GM19324 (cell line): ENCODE data around the gene SETD2.

Experiments
- ATAC-seq: cut with Tn5 transposase; IDR thresholded peaks from one replicate; pipeline ENCODE4 v1.9.1; 2021; ENCODE audit warnings: mild to moderate bottlenecking, moderate library complexity; ENCODE audit not compliant: unreplicated experiment, low FRiP score

SETD2 gene

GRCh38 chr3:47000198-47000815, 163.6 kb downstream of the SETD2 start:
- ATAC-seq, result no peak

GRCh38 chr3:46999516-47000197, 164.3 kb downstream of the SETD2 start:
- ATAC-seq, result no peak

GRCh38 chr3:46998852-46999515, 164.9 kb downstream of the SETD2 start:
- no peak for ATAC-seq

- ATAC-seq, result no peak
Observed at GRCh38 chr3:46998121-46998851, 165.6 kb downstream of the SETD2 start.

GRCh38 chr3:46997453-46998091, 166.3 kb downstream of the SETD2 start:
- no peak for ATAC-seq

GRCh38 chr3:46996689-46997452, 167.0 kb downstream of the SETD2 start:
- no peak for ATAC-seq

- ATAC-seq, result no peak
Observed at GRCh38 chr3:46995901-46996562, 167.9 kb downstream of the SETD2 start.

GRCh38 chr3:46994801-46995731, 168.8 kb downstream of the SETD2 start:
- ATAC-seq, result no peak

GRCh38 chr3:46993986-46994385, 169.9 kb downstream of the SETD2 start:
- ATAC-seq, result no peak

- ATAC-seq, result no peak
Observed at GRCh38 chr3:46993292-46993691, 170.6 kb downstream of the SETD2 start.

- ATAC-seq, result no peak
Observed at GRCh38 chr3:46992231-46992630, 171.7 kb downstream of the SETD2 start.

GRCh38 chr3:46991406-46992165, 172.3 kb downstream of the SETD2 start:
- ATAC-seq, result no peak

- ATAC-seq, result no peak
Observed at GRCh38 chr3:46990573-46991374, 173.1 kb downstream of the SETD2 start.

- ATAC-seq, result no peak
Observed at GRCh38 chr3:46989146-46989810, 174.6 kb downstream of the SETD2 start.

GRCh38 chr3:46988616-46989015, 175.3 kb downstream of the SETD2 start:
- no peak for ATAC-seq

- no peak for ATAC-seq
Observed at GRCh38 chr3:46987743-46988401, 176.0 kb downstream of the SETD2 start.
